K562 (cell line): ENCODE measurements around the gene ANKRD13D. TPM values are rescaled to one million over a fixed set of nuclear protein-coding genes. Genes with fewer than 3 reads are reported as not detected.

Experiments used
- ATAC-seq: fragments of 200-7000 bp; cut with Tn5 transposase; 3 replicates; pipeline ENCODE4 v1.9.1; 2020; ENCODE audit warnings: moderate library complexity
- BruUV-seq: library from RNA; stranded (reverse); fragments of 400-500 nt; replicated peaks from 2 replicates; lab custom pipeline; 2021; lab: Mats Ljungman, UMichigan
- CTCF ChIA-PET: fragments of 300-600 bp; formaldehyde crosslinking; extraction: SDS; loops from one replicate; lab custom pipeline; 2021; ENCODE audit warnings: low intra/inter-chr PET ratio; lab: Yijun Ruan, JAX
- POLR2A ChIA-PET: fragments of 300-600, 350-650 bp; sonication (Branson Sonifier 250); formaldehyde crosslinking; extraction: SDS; loops from one replicate; lab custom pipeline; 2021; ENCODE audit warnings: antibody characterized with exemption, inconsistent platforms; lab: Yijun Ruan, JAX
- DNase-seq, 4 experiments: peaks; one replicate each; pipeline versions ENCODE4 v3.0.0 to v3.0.0-alpha.2; 2011 to 2018; ENCODE audit warnings: low spot score in 3 of 4, mixed read lengths in 3 of 4; ENCODE audit errors: extremely low read depth in 1 of 4
- FAIRE-seq: peaks from 2 replicates; lab custom pipeline; 2011; peaks lifted over from hg19 to GRCh38; lab: Jason Lieb, UNC
- H2AFZ ChIP-seq: 2 replicates; pipeline ENCODE4 v1.6.0; 2011; ENCODE audit warnings: low read depth, low read length, control low read depth, inconsistent platforms
- H3K27ac ChIP-seq: fragments of 200-600 bp; 3 replicates; pipeline ENCODE4 v1.8.0; 2011; ENCODE audit warnings: low read depth, mild to moderate bottlenecking, control low read depth, inconsistent platforms, low read length, moderate library complexity, mixed read lengths; ENCODE audit errors: extremely low read depth
- H3K27me3 ChIP-seq, 2 experiments: fragments of 300-600 bp in 1 of 2; 2 replicates in 1 of 2; 3 replicates in 1 of 2; pipeline versions ENCODE4 v1.6.0 to v1.8.0; 2011; ENCODE audit warnings: inconsistent platforms in 2 of 2, low read length in 2 of 2, mild to moderate bottlenecking in 1 of 2, mixed read lengths in 1 of 2, moderate library complexity in 1 of 2; ENCODE audit not compliant: control insufficient read depth in 2 of 2, insufficient read depth in 2 of 2
- H3K36me3 ChIP-seq: fragments of 300-600 bp; 3 replicates; pipeline ENCODE4 v1.8.0; 2011; ENCODE audit warnings: mild to moderate bottlenecking, low read length, inconsistent platforms; ENCODE audit not compliant: control insufficient read depth, insufficient read depth
- H3K4me1 ChIP-seq, 2 experiments: fragments of 200-600 bp in 1 of 2; replicated peaks in 1 of 2; 2 replicates in 1 of 2; 3 replicates in 1 of 2; pipeline versions ENCODE4 v1.5.1 to v1.8.0; 2011; ENCODE audit warnings: inconsistent platforms in 2 of 2, low read length in 2 of 2, mild to moderate bottlenecking in 1 of 2, mixed read lengths in 1 of 2, moderate library complexity in 1 of 2; ENCODE audit not compliant: control insufficient read depth in 2 of 2, insufficient read depth in 2 of 2
- H3K4me2 ChIP-seq: 2 replicates; pipeline ENCODE4 v1.6.1; 2011; ENCODE audit warnings: low read length, control low read depth, inconsistent platforms, mixed read lengths; ENCODE audit not compliant: insufficient read depth
- H3K4me3 ChIP-seq: fragments of 200-600 bp; sonication (generic), shearing (Covaris generic); 2 replicates; pipeline ENCODE4 v1.5.1; 2016; ENCODE audit warnings: control low read depth, inconsistent platforms
- H3K79me2 ChIP-seq: fragments of 200-600 bp; 3 replicates; pipeline ENCODE4 v1.8.0; 2011; ENCODE audit warnings: low read length, inconsistent platforms; ENCODE audit not compliant: control insufficient read depth, insufficient read depth
- H3K9ac ChIP-seq, 2 experiments: 2 replicates each; pipeline versions ENCODE4 v1.6.0 to v1.6.1; 2011; ENCODE audit warnings: low read depth in 2 of 2, low read length in 2 of 2, control low read depth in 1 of 2, inconsistent platforms in 1 of 2, mild to moderate bottlenecking in 1 of 2, mixed read lengths in 1 of 2; ENCODE audit not compliant: insufficient read depth in 1 of 2
- H3K9me1 ChIP-seq: one replicate; pipeline ENCODE4 v1.6.0; 2011; ENCODE audit warnings: inconsistent platforms, mild to moderate bottlenecking, low read length, moderate library complexity; ENCODE audit not compliant: control insufficient read depth, insufficient read depth
- H3K9me3 ChIP-seq: replicated peaks from 2 replicates; pipeline ENCODE4 v1.5.1; 2011; ENCODE audit warnings: low read depth, low read length, inconsistent platforms; ENCODE audit not compliant: control insufficient read depth, insufficient read depth
- H4K20me1 ChIP-seq: replicated peaks from 2 replicates; pipeline ENCODE4 v1.6.1; 2011; ENCODE audit warnings: low read length, inconsistent platforms, mixed read lengths; ENCODE audit not compliant: control insufficient read depth, insufficient read depth
- ATF4 ChIP-seq: fragments of 450-650 bp; formaldehyde crosslinking; IDR thresholded peaks from 2 replicates; pipeline ENCODE4 v1.4.0; 2022; ENCODE audit warnings: mild to moderate bottlenecking, moderate library complexity
- CXXC5 ChIP-seq: fragments of 250-450 bp; sonication (Bioruptor Pico); IDR thresholded peaks from 2 replicates; pipeline ENCODE4 v1.8.0; 2022; ENCODE audit warnings: inconsistent platforms, mild to moderate bottlenecking, moderate library complexity
- MTA2 ChIP-seq: fragments of 450-650 bp; IDR thresholded peaks from 2 replicates; pipeline ENCODE4 v1.6.1; 2016; ENCODE audit warnings: low read depth
- MYBL2 ChIP-seq, 2 experiments: fragments of 450-650 bp in 1 of 2; sonication (generic) in 1 of 2; formaldehyde crosslinking in 1 of 2; IDR thresholded peaks; 2 replicates each; pipeline versions ENCODE4 v1.6.1 to v1.8.1; 2017 to 2022; ENCODE audit warnings: borderline replicate concordance in 1 of 2, inconsistent platforms in 1 of 2, low read depth in 1 of 2, mild to moderate bottlenecking in 1 of 2, missing genetic modification reagents in 1 of 2, moderate library complexity in 1 of 2
- NR2C1 ChIP-seq, 2 experiments: fragments of 450-650 bp; IDR thresholded peaks; 2 replicates each; pipeline ENCODE4 v1.6.1; 2017; ENCODE audit warnings: mild to moderate bottlenecking in 2 of 2, antibody characterized with exemption in 1 of 2, inconsistent platforms in 1 of 2, missing compliant biosample characterization in 1 of 2, missing genetic modification characterization in 1 of 2
- POLR2H ChIP-seq: IDR thresholded peaks from 2 replicates; pipeline ENCODE4 v1.6.1; 2016; ENCODE audit warnings: missing genetic modification characterization, low read depth, mild to moderate bottlenecking, control low read depth, missing compliant biosample characterization, moderate library complexity
- SMAD4 ChIP-seq: fragments of 250-450 bp; sonication (Bioruptor Pico); conservative IDR thresholded peaks from 2 replicates; pipeline ENCODE4 v1.8.0; 2021; ENCODE audit warnings: inconsistent platforms, mild to moderate bottlenecking, moderate library complexity
- SPI1 ChIP-seq: IDR thresholded peaks from 2 replicates; pipeline ENCODE4 v1.6.1; 2011; ENCODE audit warnings: low read depth, low read length, control low read depth, borderline replicate concordance
- SUPT5H ChIP-seq: fragments of 450-650 bp; IDR thresholded peaks from 2 replicates; pipeline ENCODE4 v1.6.1; 2016
- WGBS: fragments of 100-300 bp; shearing (Covaris generic); methylation state at CpG from one replicate; pipeline ENCODE4 v1.1.6; 2016; ENCODE audit warnings: low coverage, mixed read lengths; ENCODE audit not compliant: insufficient coverage; ENCODE audit errors: missing lambda C conversion rate; 5-methylcytosine and 5-hydroxymethylcytosine counted together
- in situ Hi-C: fragments of 300-500 bp; cut with MboI; formaldehyde crosslinking; loops from 4 replicates; pipeline ENCODE4 v1.15.0; 2018; ENCODE audit warnings: inconsistent platforms, mixed read lengths
- intact Hi-C: fragments of 100-400 bp; cut with micrococcal nuclease; formaldehyde crosslinking; loops from 2 replicates; pipeline ENCODE4 v1.14.2; 2022
- polyA plus RNA-seq, 8 experiments: library from polyadenylated mRNA; depleted of rRNA in 4 of 8; stranded (reverse) in 5 of 8; unstranded in 3 of 8; fragments of >200 nt; fragmentation: Nextera tagmentation in 2 of 8; fragmentation: Illumina TruSeq in 1 of 8; extraction: Ambion mirVana in 2 of 8; extraction: Trizol in 1 of 8; gene quantifications; 2 replicates each; pipeline versions ENCODE4 v1.2.1 to v1.2.3, GENCODE V29; 2011 to 2014; ENCODE audit warnings: inconsistent platforms in 1 of 8, missing spikeins in 1 of 8
- total RNA-seq, 7 experiments: library from RNA; depleted of rRNA in 6 of 7; stranded (reverse); fragments of >200 nt in 6 of 7; fragmentation: Illumina TruSeq in 2 of 7; extraction: Trizol in 2 of 7; gene quantifications; 2 replicates each; pipeline versions ENCODE4 v1.2.1 to v1.2.3, GENCODE V29; 2011 to 2021; ENCODE audit warnings: low replicate concordance in 1 of 7
- TF ChIP-seq, protein P1 (sequence below), 2 experiments: IDR thresholded peaks; 2 replicates each; pipeline ENCODE4 v1.6.1; 2011; ENCODE audit warnings: borderline replicate concordance in 1 of 2, control low read depth in 1 of 2, low read depth in 1 of 2, low read length in 1 of 2, mild to moderate bottlenecking in 1 of 2, mixed read lengths in 1 of 2, moderate library complexity in 1 of 2; ENCODE audit not compliant: insufficient read depth in 1 of 2, insufficient read length in 1 of 2, poor library complexity in 1 of 2, severe bottlenecking in 1 of 2; ENCODE audit errors: extremely low read depth in 1 of 2
- TF ChIP-seq, protein P2 (sequence below): sonication (generic); formaldehyde crosslinking; IDR thresholded peaks from 2 replicates; pipeline ENCODE4 v1.8.1; 2023; ENCODE audit warnings: mild to moderate bottlenecking, missing genetic modification reagents
- TF ChIP-seq, protein P3 (sequence below), 3 experiments: fragments of 200-800 bp in 1 of 3; sonication (Bioruptor generic) in 1 of 3; sonication (generic) in 1 of 3; formaldehyde crosslinking in 1 of 3; IDR thresholded peaks; 2 replicates each; pipeline versions ENCODE4 v1.6.1 to v1.8.0; 2016 to 2022; ENCODE audit warnings: mild to moderate bottlenecking in 2 of 3, missing compliant biosample characterization in 2 of 3, missing genetic modification characterization in 2 of 3, missing genetic modification reagents in 1 of 3

Gene ANKRD13D
- total and polyA plus RNA-seq, 9 of the 15 experiments (the other 6 are each of a cell fraction or from before 2014, with no cell fraction given): 0.94 to 40.9 (median 22.4) TPM

- CTCF ChIA-PET: interaction anchor here (0.9 to 1.7 kb wide), 2 partner anchors 40 to 41 kb away, joined by 3 to 6 read pairs; no protein-coding TSS in a partner anchor
- peaks cover 27 to 86% of the 10 kb centered on the region in 2 experiments for H3K4me1 ChIP-seq
- in situ Hi-C loops: loop anchor here (5.0 kb wide), 1 partner anchor 35 kb away; no protein-coding TSS in a partner anchor
- peak overlapping the region; percentile 37 for H3K4me3 ChIP-seq
- H3K4me2 ChIP-seq: peak overlapping the region; percentile 82
- FAIRE-seq (peak; percentile 97), ATAC-seq (peak; percentile 95), DNase-seq (peak; percentile 83 to 94 (median 86))
- peak overlapping the region; percentile 30; the same call in 1 of the 2 replicates for H2AFZ ChIP-seq
- peaks cover 81% of the 10 kb centered on the region; the same call in 2 of the 3 replicates for H3K36me3 ChIP-seq
- H3K79me2 ChIP-seq: peaks cover 68% of the 10 kb centered on the region
- peak overlapping the region; percentile 82 to 93 for H3K9ac ChIP-seq
- POLR2A ChIA-PET: interaction anchor here (0.5 to 2.1 kb wide), 8 partner anchors 8 to 196 kb away, joined by 3 to 29 read pairs (median 4); partner anchors contain the start of gene ANKRD13D
- no peaks in the 10 kb centered on the region for H4K20me1 ChIP-seq
- WGBS: 8% methylated on average over 19 of the region's 24 CpGs
- BruUV-seq: no TSS peak
- no peaks in the 10 kb centered on the region for H3K27me3 ChIP-seq
- peak overlapping the region; percentile 95 for H3K27ac ChIP-seq
- H3K9me1 ChIP-seq: no peaks in the 10 kb centered on the region
- intact Hi-C loops: loop anchor here (1.0 kb wide), 3 partner anchors 11 to 40 kb away; no protein-coding TSS in a partner anchor
- H3K9me3 ChIP-seq: no peaks in the 10 kb centered on the region
- TF ChIP-seq NR2C1 (IDR thresholded peaks at IDR 0.05) (no peak), NR2C1 (tag; IDR thresholded peaks at IDR 0.05) (peak; percentile 40; the same call in 1 of the 2 replicates), ATF4 (CRISPR knock-in tag) (peak; percentile 58), CXXC5 (CRISPR knock-in tag) (peak; percentile 80), POLR2H (tag) (no peak; the same call in 1 of the 2 replicates), MTA2 (no peak), MYBL2 (IDR thresholded peaks at IDR 0.05; ENCODE audit: low read depth) (peak; percentile 84), MYBL2 (CRISPR knock-in tag; IDR thresholded peaks at IDR 0.05; ENCODE audit: borderline replicate concordance) (no peak), SPI1 (peak; percentile 69), SMAD4 (CRISPR knock-in tag) (peak; percentile 91), SUPT5H (peak; percentile 66; the same call in 1 of the 2 replicates)
- TF ChIP-seq, protein P1, sequence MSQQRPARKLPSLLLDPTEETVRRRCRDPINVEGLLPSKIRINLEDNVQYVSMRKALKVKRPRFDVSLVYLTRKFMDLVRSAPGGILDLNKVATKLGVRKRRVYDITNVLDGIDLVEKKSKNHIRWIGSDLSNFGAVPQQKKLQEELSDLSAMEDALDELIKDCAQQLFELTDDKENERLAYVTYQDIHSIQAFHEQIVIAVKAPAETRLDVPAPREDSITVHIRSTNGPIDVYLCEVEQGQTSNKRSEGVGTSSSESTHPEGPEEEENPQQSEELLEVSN (IDR thresholded peaks at IDR 0.05; ENCODE audit: borderline replicate concordance in 1 of 2, extremely low read depth in 1 of 2, insufficient read depth in 1 of 2, insufficient read length in 1 of 2, low read depth in 1 of 2, low read length in 1 of 2, poor library complexity in 1 of 2, severe bottlenecking in 1 of 2): peak in 1 of 2 experiments; percentile 42
- TF ChIP-seq, protein P2, sequence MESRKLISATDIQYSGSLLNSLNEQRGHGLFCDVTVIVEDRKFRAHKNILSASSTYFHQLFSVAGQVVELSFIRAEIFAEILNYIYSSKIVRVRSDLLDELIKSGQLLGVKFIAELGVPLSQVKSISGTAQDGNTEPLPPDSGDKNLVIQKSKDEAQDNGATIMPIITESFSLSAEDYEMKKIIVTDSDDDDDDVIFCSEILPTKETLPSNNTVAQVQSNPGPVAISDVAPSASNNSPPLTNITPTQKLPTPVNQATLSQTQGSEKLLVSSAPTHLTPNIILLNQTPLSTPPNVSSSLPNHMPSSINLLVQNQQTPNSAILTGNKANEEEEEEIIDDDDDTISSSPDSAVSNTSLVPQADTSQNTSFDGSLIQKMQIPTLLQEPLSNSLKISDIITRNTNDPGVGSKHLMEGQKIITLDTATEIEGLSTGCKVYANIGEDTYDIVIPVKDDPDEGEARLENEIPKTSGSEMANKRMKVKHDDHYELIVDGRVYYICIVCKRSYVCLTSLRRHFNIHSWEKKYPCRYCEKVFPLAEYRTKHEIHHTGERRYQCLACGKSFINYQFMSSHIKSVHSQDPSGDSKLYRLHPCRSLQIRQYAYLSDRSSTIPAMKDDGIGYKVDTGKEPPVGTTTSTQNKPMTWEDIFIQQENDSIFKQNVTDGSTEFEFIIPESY (CRISPR knock-in tag): peak; percentile 3; the same call in 1 of the 2 replicates
- TF ChIP-seq, protein P3, sequence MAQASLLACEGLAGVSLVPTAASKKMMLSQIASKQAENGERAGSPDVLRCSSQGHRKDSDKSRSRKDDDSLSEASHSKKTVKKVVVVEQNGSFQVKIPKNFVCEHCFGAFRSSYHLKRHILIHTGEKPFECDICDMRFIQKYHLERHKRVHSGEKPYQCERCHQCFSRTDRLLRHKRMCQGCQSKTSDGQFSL (CRISPR knock-in tag; IDR thresholded peaks at IDR 0.05): 0 out of 2 replicates have a peak, but pooled peaks have one; percentile 18
- TF ChIP-seq, protein P3 (tag; IDR thresholded peaks at IDR 0.05): no peak
Observed at GRCh38 chr11:67277231-67277961, 11.7 kb upstream of the ANKRD13D start.
